ENCODE measurements around the gene ABCC2. TPM values are rescaled to one million over a fixed set of nuclear protein-coding genes. Genes with fewer than 3 reads are reported as not detected.
"Not testable (repeated sequence)": the region's sequence is repeated elsewhere in the genome, so short reads cannot be mapped to it uniquely, and the experiment has no call there.

Gene ABCC2
- total and polyA plus RNA-seq, 9 of the 15 experiments (the other 6 are each of a cell fraction or from before 2014, with no cell fraction given), result 0.03 to 0.18 (median 0.10) TPM; not detected in 1

DNA sequence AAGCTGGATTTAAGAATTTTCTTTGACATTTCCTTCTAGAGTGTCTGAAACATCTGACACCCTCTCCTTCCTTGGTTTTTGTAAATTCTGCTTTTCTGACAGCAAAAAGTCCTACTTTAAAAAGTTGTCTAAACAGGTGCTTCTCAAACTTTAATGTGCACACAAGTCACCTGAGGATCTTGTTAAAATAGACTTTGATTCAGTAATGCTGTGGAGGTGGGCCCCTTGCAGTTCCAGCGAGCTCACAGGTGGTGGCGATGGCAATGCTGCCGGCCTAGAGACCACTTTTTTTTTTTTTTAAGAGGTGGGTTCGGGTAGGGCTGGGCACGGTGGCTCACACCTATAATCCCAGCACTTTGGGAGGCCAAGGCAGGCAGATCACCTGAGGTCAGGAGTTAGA, 77.1 kb downstream of the ABCC2 start (continued):
- TF ChIP-seq MYNN (IDR thresholded peaks at IDR 0.05) (no peak), MYNN (CRISPR knock-in tag; IDR thresholded peaks at IDR 0.05) (no peak)
- TF ChIP-seq, protein P1, sequence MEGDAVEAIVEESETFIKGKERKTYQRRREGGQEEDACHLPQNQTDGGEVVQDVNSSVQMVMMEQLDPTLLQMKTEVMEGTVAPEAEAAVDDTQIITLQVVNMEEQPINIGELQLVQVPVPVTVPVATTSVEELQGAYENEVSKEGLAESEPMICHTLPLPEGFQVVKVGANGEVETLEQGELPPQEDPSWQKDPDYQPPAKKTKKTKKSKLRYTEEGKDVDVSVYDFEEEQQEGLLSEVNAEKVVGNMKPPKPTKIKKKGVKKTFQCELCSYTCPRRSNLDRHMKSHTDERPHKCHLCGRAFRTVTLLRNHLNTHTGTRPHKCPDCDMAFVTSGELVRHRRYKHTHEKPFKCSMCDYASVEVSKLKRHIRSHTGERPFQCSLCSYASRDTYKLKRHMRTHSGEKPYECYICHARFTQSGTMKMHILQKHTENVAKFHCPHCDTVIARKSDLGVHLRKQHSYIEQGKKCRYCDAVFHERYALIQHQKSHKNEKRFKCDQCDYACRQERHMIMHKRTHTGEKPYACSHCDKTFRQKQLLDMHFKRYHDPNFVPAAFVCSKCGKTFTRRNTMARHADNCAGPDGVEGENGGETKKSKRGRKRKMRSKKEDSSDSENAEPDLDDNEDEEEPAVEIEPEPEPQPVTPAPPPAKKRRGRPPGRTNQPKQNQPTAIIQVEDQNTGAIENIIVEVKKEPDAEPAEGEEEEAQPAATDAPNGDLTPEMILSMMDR (IDR thresholded peaks at IDR 0.05 in 2 of 3, conservative IDR thresholded peaks at IDR 0.05 in 1 of 3; ENCODE audit: insufficient read depth in 2 of 3, low read depth in 1 of 3, low read length in 3 of 3), result peak; percentile 29 to 39 (median 37); a peak in 4 of 6 replicates
- TF ChIP-seq, protein P2, sequence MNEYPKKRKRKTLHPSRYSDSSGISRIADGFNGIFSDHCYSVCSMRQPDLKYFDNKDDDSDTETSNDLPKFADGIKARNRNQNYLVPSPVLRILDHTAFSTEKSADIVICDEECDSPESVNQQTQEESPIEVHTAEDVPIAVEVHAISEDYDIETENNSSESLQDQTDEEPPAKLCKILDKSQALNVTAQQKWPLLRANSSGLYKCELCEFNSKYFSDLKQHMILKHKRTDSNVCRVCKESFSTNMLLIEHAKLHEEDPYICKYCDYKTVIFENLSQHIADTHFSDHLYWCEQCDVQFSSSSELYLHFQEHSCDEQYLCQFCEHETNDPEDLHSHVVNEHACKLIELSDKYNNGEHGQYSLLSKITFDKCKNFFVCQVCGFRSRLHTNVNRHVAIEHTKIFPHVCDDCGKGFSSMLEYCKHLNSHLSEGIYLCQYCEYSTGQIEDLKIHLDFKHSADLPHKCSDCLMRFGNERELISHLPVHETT (CRISPR knock-in tag; conservative IDR thresholded peaks at IDR 0.05 in 1 of 2, IDR thresholded peaks at IDR 0.05 in 1 of 2), result no peak

DNA sequence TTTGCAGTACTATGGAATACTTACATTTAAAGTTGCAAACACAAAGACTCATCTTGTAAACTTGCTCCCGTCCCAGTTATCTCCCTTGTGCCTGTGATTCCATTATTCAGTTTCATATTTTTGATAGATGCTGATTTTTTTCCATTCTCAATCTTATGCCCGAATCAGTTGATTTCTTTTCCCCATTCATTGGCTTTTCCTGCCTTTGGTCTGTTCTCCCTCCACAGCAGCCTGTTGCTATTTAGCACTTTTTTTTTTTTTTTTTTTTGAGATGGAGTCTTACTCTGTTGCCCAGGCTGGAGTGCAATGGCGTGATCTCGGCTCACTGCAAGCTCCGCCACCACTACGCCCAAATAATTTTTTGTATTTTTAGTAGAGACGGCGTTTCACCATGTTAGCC, 78.0 kb downstream of the ABCC2 start:
- Histone ChIP-seq H3K9ac (ENCODE audit: insufficient read depth in 1 of 2, low read depth in 2 of 2, low read length in 2 of 2) (no peak overlapping the region), H3K4me2 (ENCODE audit: insufficient read depth, low read length) (no peak overlapping the region), H3K27me3 (ENCODE audit: control insufficient read depth in 2 of 2, insufficient read depth in 2 of 2, low read length in 2 of 2) (peaks cover 13 to 18% of the 10 kb centered on the region in 2 experiments; a peak in 4 of 5 replicates), H2AFZ (ENCODE audit: low read depth, low read length) (no peak overlapping the region), H3K79me2 (ENCODE audit: control insufficient read depth, insufficient read depth, low read length) (no peaks in the 10 kb centered on the region), H3K9me3 (replicated peaks; ENCODE audit: control insufficient read depth, insufficient read depth, low read depth, low read length) (no peaks in the 10 kb centered on the region), H4K20me1 (replicated peaks; ENCODE audit: control insufficient read depth, insufficient read depth, low read length) (no peaks in the 10 kb centered on the region), H3K4me3 (no peak overlapping the region), H3K27ac (ENCODE audit: extremely low read depth, low read depth, low read length) (no peak overlapping the region), H3K4me1 (replicated peaks in 1 of 2; ENCODE audit: control insufficient read depth in 2 of 2, insufficient read depth in 2 of 2, low read length in 2 of 2) (no peaks in the 10 kb centered on the region), H3K9me1 (ENCODE audit: control insufficient read depth, insufficient read depth, low read length) (no peaks in the 10 kb centered on the region), H3K36me3 (ENCODE audit: control insufficient read depth, insufficient read depth, low read length) (no peaks in the 10 kb centered on the region)
- intact Hi-C loops (cut with micrococcal nuclease) (no loop called here), in situ Hi-C loops (cut with MboI) (no loop called here)
- WGBS (ENCODE audit: insufficient coverage, low coverage, missing lambda C conversion rate), result 30% methylated on average over 8 of the region's 8 CpGs
- no peak for DNase-seq (ENCODE audit: extremely low read depth in 1 of 4, low spot score in 3 of 4)
- BruUV-seq (replicated peaks), result no TSS peak
- CTCF ChIA-PET (ENCODE audit: low intra/inter-chr PET ratio), result interaction anchor here (0.8 kb wide), 1 partner anchor 186 kb away, joined by 3 read pairs; no protein-coding TSS in a partner anchor
- no peak for FAIRE-seq
- POLR2A ChIA-PET, result interaction anchor here (0.5 to 1.0 kb wide), 2 partner anchors 11 to 525 kb away, joined by 3 read pairs; no protein-coding TSS in a partner anchor
- ATAC-seq, result no peak
- no peak for TF ChIP-seq POU5F1 (IDR thresholded peaks at IDR 0.05; ENCODE audit: borderline replicate concordance, low read depth, low read length, partially characterized antibody)
- TF ChIP-seq, protein P3, sequence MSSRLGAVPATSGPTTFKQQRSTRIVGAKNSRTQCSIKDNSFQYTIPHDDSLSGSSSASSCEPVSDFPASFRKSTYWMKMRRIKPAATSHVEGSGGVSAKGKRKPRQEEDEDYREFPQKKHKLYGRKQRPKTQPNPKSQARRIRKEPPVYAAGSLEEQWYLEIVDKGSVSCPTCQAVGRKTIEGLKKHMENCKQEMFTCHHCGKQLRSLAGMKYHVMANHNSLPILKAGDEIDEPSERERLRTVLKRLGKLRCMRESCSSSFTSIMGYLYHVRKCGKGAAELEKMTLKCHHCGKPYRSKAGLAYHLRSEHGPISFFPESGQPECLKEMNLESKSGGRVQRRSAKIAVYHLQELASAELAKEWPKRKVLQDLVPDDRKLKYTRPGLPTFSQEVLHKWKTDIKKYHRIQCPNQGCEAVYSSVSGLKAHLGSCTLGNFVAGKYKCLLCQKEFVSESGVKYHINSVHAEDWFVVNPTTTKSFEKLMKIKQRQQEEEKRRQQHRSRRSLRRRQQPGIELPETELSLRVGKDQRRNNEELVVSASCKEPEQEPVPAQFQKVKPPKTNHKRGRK (tag; IDR thresholded peaks at IDR 0.05), result peak; percentile 64; the same call in 1 of the 2 replicates

DNA sequence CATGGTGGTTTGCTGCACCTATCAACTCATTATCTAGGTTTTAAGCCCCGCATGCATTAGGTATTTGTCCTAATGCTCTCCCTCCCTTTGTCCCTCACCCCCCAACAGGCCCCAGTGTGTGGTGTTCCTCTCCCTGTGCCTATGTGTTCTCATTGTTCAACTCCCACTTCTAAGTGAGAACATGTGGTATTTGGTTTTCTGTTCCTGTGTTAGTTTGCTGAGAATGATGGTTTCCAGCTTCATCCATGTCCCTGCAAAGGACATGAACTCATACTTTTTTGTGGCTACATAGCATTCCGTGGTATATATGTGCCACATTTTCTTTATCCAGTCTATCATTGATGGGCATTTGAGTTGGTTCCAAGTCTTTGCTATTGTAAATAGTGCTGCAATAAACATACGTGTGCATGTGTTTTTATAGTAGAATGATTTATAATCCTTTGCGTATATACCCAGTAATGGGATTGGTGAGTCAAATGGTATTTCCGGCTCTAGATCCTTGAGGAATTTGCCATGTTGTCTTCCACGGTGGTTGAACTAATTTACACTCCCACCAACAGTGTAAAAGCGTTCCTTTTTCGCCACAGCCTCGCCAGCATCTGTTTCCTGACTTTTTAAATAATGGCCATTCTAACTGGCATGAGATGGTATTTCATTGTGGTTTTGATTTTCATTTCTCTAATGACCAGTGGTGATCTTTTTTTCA, 81.2 kb downstream of the ABCC2 start:
- H3K4me1 ChIP-seq (replicated peaks in 1 of 2; ENCODE audit: control insufficient read depth in 2 of 2, insufficient read depth in 2 of 2, low read length in 2 of 2); H3K27ac ChIP-seq (ENCODE audit: extremely low read depth, low read depth, low read length); FAIRE-seq; CTCF ChIA-PET (ENCODE audit: low intra/inter-chr PET ratio); H3K4me2 ChIP-seq (ENCODE audit: insufficient read depth, low read length); H3K36me3 ChIP-seq (ENCODE audit: control insufficient read depth, insufficient read depth, low read length); H3K79me2 ChIP-seq (ENCODE audit: control insufficient read depth, insufficient read depth, low read length); intact Hi-C loops (cut with micrococcal nuclease); H3K9me3 ChIP-seq (replicated peaks; ENCODE audit: control insufficient read depth, insufficient read depth, low read depth, low read length); H3K27me3 ChIP-seq (ENCODE audit: control insufficient read depth in 2 of 2, insufficient read depth in 2 of 2, low read length in 2 of 2); H3K4me3 ChIP-seq; H3K9me1 ChIP-seq (ENCODE audit: control insufficient read depth, insufficient read depth, low read length); H2AFZ ChIP-seq (ENCODE audit: low read depth, low read length); H3K9ac ChIP-seq (ENCODE audit: insufficient read depth in 1 of 2, low read depth in 2 of 2, low read length in 2 of 2); BruUV-seq (replicated peaks); in situ Hi-C loops (cut with MboI); H4K20me1 ChIP-seq (replicated peaks; ENCODE audit: control insufficient read depth, insufficient read depth, low read length); ATAC-seq; DNase-seq (ENCODE audit: extremely low read depth in 1 of 4, low spot score in 3 of 4): not testable (repeated sequence)
- POLR2A ChIA-PET, result interaction anchor here (1.3 kb wide), 1 partner anchor 209 kb away, joined by 3 read pairs; no protein-coding TSS in a partner anchor
- 5% methylated on average over 7 of the region's 9 CpGs for WGBS (ENCODE audit: insufficient coverage, low coverage, missing lambda C conversion rate)
